Spleen (tissue), 7 donors: ENCODE measurements around the gene HERC5.

Experiments used
- CTCF ChIP-seq, 11 experiments: fragments of 200-600 bp in 7 of 11; fragments of 450-650 bp in 4 of 11; sonication (generic) in 4 of 11; IDR thresholded peaks in 8 of 11; conservative IDR thresholded peaks in 3 of 11; 1 replicate in 7 of 11; 2 replicates in 4 of 11; pipeline versions ENCODE4 v1.4.0 to v1.8.0; 2016 to 2021; ENCODE audit warnings: antibody characterized with exemption in 11 of 11, inconsistent platforms in 4 of 11, mild to moderate bottlenecking in 1 of 11
- POLR2A ChIP-seq, 3 donors: fragments of 450-650 bp; IDR thresholded peaks; one replicate each; pipeline ENCODE4 v1.5.1; 2017; ENCODE audit warnings: antibody characterized with exemption in 3 of 3, mild to moderate bottlenecking in 1 of 3
- POLR2AphosphoS5 ChIP-seq, 3 donors: sonication (generic); formaldehyde crosslinking; IDR thresholded peaks; one replicate each; pipeline ENCODE4 v1.5.1; 2017; ENCODE audit warnings: antibody characterized with exemption in 3 of 3
- donor health status: DM: no; HTN: no; CAD: no; lungs with moderate emphysema.
- donor health status: DM: no; HTN: no; CAD: no.
- donor health status: DM: no; HTN: no; CAD: no.

DNA sequence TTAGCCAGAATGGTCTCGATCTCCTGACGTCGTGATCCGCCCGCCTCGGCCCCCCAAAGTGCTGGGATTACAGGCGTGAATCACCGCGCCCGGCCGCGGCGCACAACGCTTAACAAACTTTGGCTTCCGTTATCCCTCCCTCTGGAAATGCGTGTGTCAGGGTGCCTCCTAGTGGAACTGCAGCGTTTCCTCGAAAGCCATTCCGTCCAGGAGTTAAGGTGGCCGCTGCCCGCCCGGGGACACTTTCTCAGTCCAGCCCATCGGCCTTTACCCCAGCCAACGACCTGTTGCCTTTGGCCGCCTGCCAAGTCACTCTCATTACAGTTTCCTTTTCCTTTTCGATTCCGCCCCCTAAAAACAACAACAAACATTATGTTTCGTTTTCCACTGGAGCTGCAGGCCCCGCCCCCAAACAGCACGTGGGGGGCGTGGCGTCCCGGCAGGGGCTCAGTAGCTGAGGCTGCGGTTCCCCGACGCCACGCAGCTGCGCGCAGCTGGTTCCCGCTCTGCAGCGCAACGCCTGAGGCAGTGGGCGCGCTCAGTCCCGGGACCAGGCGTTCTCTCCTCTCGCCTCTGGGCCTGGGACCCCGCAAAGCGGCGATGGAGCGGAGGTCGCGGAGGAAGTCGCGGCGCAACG is at the start of gene HERC5:
- peak in 9 of 11 experiments; percentile 43 to 70 (median 55) for TF ChIP-seq CTCF (IDR thresholded peaks at IDR 0.05 in 8 of 11, conservative IDR thresholded peaks at IDR 0.05 in 3 of 11)
- peak in 2 of 3 donors; percentile 61 to 68 for TF ChIP-seq POLR2A (IDR thresholded peaks at IDR 0.05)
- TF ChIP-seq POLR2AphosphoS5 (IDR thresholded peaks at IDR 0.05), result peak; percentile 94 to 98 (median 98)
